Mesendoderm (in vitro differentiated cells): Measurements from ENCODE around the gene ATP6V1B1.

ENCODE experiments used
- DNase-seq: peaks from one replicate; pipeline ENCODE4 v3.0.0; 2013
- H2AK5ac ChIP-seq: 2 replicates; pipeline ENCODE4 v1.6.1; 2013; ENCODE audit warnings: low read length, inconsistent platforms
- H2BK120ac ChIP-seq: 2 replicates; pipeline ENCODE4 v1.6.1; 2013; ENCODE audit warnings: low read depth, mild to moderate bottlenecking, low read length, moderate library complexity, mixed read lengths
- H2BK15ac ChIP-seq: replicated peaks from 2 replicates; pipeline ENCODE4 v1.6.1; 2013; ENCODE audit warnings: low read depth, mild to moderate bottlenecking, moderate library complexity
- H2BK5ac ChIP-seq: 2 replicates; pipeline ENCODE4 v1.6.1; 2013; ENCODE audit warnings: low read length, inconsistent platforms
- H3K18ac ChIP-seq: 2 replicates; pipeline ENCODE4 v1.6.1; 2013; ENCODE audit warnings: mild to moderate bottlenecking, low read length, mixed read lengths
- H3K23ac ChIP-seq: one replicate; pipeline ENCODE4 v1.6.1; 2013; ENCODE audit warnings: low read length
- H3K27ac ChIP-seq: 2 replicates; pipeline ENCODE4 v1.5.1; 2013; ENCODE audit warnings: low read depth, mild to moderate bottlenecking, inconsistent platforms, low read length, moderate library complexity
- H3K27me3 ChIP-seq: 2 replicates; pipeline ENCODE4 v1.6.1; 2013; ENCODE audit warnings: low read length, control low read depth, mild to moderate bottlenecking, inconsistent platforms; ENCODE audit not compliant: insufficient read depth, poor library complexity
- H3K36me3 ChIP-seq: 2 replicates; pipeline ENCODE4 v1.6.1; 2013; ENCODE audit warnings: low read length, inconsistent platforms; ENCODE audit not compliant: control insufficient read depth, insufficient read depth
- H3K4ac ChIP-seq: one replicate; pipeline ENCODE4 v1.6.1; 2013; ENCODE audit warnings: low read depth, mild to moderate bottlenecking, low read length, moderate library complexity
- H3K4me1 ChIP-seq: 2 replicates; pipeline ENCODE4 v1.6.1; 2013; ENCODE audit warnings: low read depth, low read length, inconsistent platforms; ENCODE audit not compliant: control insufficient read depth
- H3K4me2 ChIP-seq: 2 replicates; pipeline ENCODE4 v1.6.1; 2013; ENCODE audit warnings: low read length
- H3K4me3 ChIP-seq: 2 replicates; pipeline ENCODE4 v1.5.1; 2013; ENCODE audit warnings: mild to moderate bottlenecking, low read length
- H3K56ac ChIP-seq: one replicate; pipeline ENCODE4 v1.6.1; 2013; ENCODE audit warnings: low read length
- H3K79me1 ChIP-seq: 2 replicates; pipeline ENCODE4 v1.6.1; 2013; ENCODE audit warnings: low read length, inconsistent platforms
- H3K79me2 ChIP-seq: 2 replicates; pipeline ENCODE4 v1.6.1; 2013; ENCODE audit warnings: mild to moderate bottlenecking, low read length; ENCODE audit not compliant: control insufficient read depth, insufficient read depth
- H3K9ac ChIP-seq: 2 replicates; pipeline ENCODE4 v1.6.1; 2013; ENCODE audit warnings: low read length, inconsistent platforms
- H4K5ac ChIP-seq: one replicate; pipeline ENCODE4 v1.6.1; 2013; ENCODE audit warnings: low read length
- H4K8ac ChIP-seq: one replicate; pipeline ENCODE4 v1.6.1; 2013; ENCODE audit warnings: low read depth, mild to moderate bottlenecking, control low read depth, low read length, moderate library complexity
- WGBS: extraction: QIAGEN DNeasy Blood & Tissue Kit; methylation state at CpG from one replicate; pipeline ENCODE4 v1.1.7; 2013; ENCODE audit warnings: low lambda C conversion rate, missing lambda C conversion rate; ENCODE audit not compliant: insufficient coverage; ENCODE audit errors: extremely low coverage; 5-methylcytosine and 5-hydroxymethylcytosine counted together

Gene ATP6V1B1

DNA sequence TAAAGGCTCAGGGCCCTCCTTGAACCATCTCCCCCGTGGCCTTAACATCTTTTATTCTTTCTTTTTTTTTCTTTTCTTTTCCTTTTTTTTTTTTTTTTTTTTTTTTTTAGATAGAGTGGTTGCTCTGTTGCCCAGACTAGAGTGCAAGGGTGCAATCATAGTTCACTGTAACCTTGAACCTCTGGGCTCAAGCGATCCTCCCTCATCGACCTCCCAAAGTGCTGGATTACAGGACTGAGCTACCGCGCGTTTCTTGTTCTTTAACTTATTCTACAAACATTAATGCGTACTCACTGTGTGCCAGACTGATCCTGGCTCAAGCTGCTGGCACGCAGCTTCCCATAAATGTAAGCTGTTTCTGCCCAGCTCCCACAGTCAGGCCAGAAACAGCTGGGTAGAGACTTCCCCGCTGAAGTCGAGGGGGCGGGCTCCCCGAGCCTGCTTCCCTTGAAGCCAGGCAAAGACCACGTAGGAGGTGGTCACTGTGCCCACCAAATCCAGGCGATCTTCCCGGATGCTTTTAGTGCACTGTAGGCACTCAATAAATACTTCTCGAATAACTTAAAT lies 29.2 kb upstream of the ATP6V1B1 start:
- Histone ChIP-seq H3K56ac (no peak overlapping the region), H3K79me1 (no peaks in the 10 kb centered on the region), H3K4ac (no peak overlapping the region), H3K18ac (no peak overlapping the region), H3K23ac (no peak overlapping the region), H3K4me1 (no peaks in the 10 kb centered on the region), H3K27me3 (peaks cover 66% of the 10 kb centered on the region), H2BK5ac (no peak overlapping the region), H4K8ac (no peak overlapping the region), H3K9ac (no peak overlapping the region), H3K4me2 (no peak overlapping the region), H4K5ac (no peak overlapping the region), H3K27ac (no peak overlapping the region), H3K36me3 (no peaks in the 10 kb centered on the region), H2BK120ac (no peak overlapping the region), H3K4me3 (no peak overlapping the region), H2BK15ac (no peak overlapping the region), H3K79me2 (no peaks in the 10 kb centered on the region), H2AK5ac (no peak overlapping the region)
- WGBS, result no CpG with 5 or more reads among the region's 16 CpGs
- DNase-seq, result no peak

DNA sequence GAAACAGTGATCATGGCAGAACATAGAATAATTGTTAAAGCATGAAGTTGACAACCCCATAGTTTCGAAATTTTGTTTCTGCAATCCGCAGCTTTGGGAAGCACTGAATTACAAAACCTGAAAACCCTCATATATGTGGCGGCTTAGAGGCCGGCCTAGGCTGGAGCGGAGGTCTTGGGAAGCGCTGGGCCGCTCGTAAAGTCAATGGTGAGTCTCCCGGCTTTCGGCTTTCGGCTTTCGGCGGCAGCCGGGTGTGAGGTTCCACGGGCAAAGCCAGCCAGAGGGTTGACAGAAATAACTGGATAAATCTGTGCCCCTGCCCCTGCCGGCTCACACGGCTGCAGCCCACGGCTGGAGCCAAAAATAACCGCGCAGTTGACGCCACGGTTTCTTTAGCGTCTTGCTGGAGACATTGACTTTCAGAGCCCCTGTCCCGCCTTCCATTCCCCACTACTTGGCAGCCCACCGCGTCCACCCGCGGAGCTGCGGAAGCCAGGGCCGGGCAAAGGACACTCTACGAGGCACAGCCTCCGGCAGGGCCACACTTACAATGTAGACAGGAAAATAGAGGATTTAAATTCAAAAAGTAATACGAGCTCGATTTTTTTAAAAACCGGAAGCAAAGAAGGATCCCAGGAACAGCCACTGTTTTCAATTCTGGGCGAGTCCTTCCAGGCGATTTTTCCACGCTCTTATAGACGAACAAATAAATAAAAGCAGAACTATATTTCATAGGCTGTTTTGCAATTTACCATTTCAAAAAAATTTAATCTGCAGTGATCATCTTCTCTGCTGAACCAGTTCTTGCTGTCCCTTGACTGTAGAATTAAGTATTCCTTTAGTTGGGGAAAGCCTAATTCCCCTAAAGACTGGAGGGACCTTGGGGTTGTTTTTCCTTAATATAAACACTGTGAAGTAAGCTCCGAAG lies 28.3 kb upstream of the ATP6V1B1 start:
- Histone ChIP-seq H4K8ac (no peak overlapping the region), H3K79me2 (no peaks in the 10 kb centered on the region), H3K23ac (no peak overlapping the region), H3K18ac (no peak overlapping the region), H3K4me1 (no peaks in the 10 kb centered on the region), H3K27ac (no peak overlapping the region), H2BK120ac (no peak overlapping the region), H2BK5ac (no peak overlapping the region), H3K4ac (no peak overlapping the region), H3K9ac (peak overlapping the region; percentile 36), H3K56ac (peak overlapping the region; percentile 25), H3K27me3 (peaks cover 62% of the 10 kb centered on the region), H2AK5ac (no peak overlapping the region), H3K4me2 (peak overlapping the region; percentile 54), H2BK15ac (no peak overlapping the region), H3K4me3 (no peak overlapping the region), H3K79me1 (no peaks in the 10 kb centered on the region), H4K5ac (no peak overlapping the region), H3K36me3 (no peaks in the 10 kb centered on the region)
- WGBS, result no CpG with 5 or more reads among the region's 40 CpGs
- DNase-seq, result peak; percentile 65

DNA sequence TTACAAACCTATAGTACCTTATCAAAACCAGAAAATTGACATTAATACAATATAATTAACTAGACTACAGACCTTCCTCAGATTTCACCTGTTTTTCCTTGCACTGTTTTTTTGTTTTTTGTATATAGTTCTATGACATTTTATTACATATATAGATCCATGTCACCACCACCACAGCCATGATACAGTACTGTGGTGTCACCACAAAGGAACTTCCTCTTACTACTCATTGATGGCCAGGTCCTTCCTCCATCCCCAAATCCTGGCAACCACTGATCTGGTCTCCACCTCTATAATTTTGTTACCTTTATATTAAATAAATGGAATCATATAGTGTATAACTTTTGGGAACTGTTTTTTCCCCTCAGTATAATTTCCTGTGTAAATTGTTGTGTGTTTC lies 19.4 kb upstream of the ATP6V1B1 start:
- no peak overlapping the region for H2AK5ac ChIP-seq
- no peaks in the 10 kb centered on the region for H3K79me1 ChIP-seq
- no peak overlapping the region for H3K18ac ChIP-seq
- H2BK5ac ChIP-seq, result no peak overlapping the region
- no peak overlapping the region for H4K5ac ChIP-seq
- no peak overlapping the region for H2BK120ac ChIP-seq
- no peaks in the 10 kb centered on the region for H3K4me1 ChIP-seq
- H3K36me3 ChIP-seq, result no peaks in the 10 kb centered on the region
- H3K27me3 ChIP-seq, result peaks cover under 1% of the 10 kb centered on the region
- H3K9ac ChIP-seq, result no peak overlapping the region
- H3K4me3 ChIP-seq, result no peak overlapping the region
- no peak overlapping the region for H3K4ac ChIP-seq
- H3K27ac ChIP-seq, result no peak overlapping the region
- no peak overlapping the region for H3K56ac ChIP-seq
- H4K8ac ChIP-seq, result no peak overlapping the region
- H2BK15ac ChIP-seq, result no peak overlapping the region
- no peak overlapping the region for H3K23ac ChIP-seq
- no peaks in the 10 kb centered on the region for H3K79me2 ChIP-seq
- DNase-seq, result no peak
- no peak overlapping the region for H3K4me2 ChIP-seq

DNA sequence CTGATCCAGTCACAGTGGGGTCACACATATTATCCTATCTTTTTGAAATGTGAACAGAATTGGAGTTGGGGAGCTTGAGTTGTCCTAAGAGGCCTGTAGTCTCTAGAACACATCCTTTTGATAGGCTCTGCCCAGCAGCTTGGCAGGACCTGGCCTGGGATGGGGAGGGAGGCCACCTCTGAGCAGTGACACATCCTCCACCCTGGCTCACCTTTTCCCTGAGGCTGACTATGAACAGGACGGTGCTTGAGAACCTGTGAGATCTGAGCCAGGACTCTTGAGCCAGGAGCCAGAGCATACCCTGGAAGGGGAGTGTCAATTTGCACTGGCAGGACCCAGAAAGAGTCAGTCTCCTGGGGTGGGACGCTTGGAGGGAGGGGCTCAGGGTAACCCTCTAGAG lies 17.7 kb upstream of the ATP6V1B1 start:
- no peak overlapping the region for H2BK120ac ChIP-seq
- H3K4ac ChIP-seq, result no peak overlapping the region
- no peaks in the 10 kb centered on the region for H3K36me3 ChIP-seq
- no peak overlapping the region for H3K23ac ChIP-seq
- no peak overlapping the region for H3K4me3 ChIP-seq
- H3K4me1 ChIP-seq, result no peaks in the 10 kb centered on the region
- no peak overlapping the region for H2BK5ac ChIP-seq
- H3K27ac ChIP-seq, result no peak overlapping the region
- no peak overlapping the region for H3K4me2 ChIP-seq
- WGBS, result no CpG with 5 or more reads among the region's 2 CpGs
- H3K27me3 ChIP-seq, result no peaks in the 10 kb centered on the region
- no peak overlapping the region for H3K18ac ChIP-seq
- no peak overlapping the region for H4K5ac ChIP-seq
- H3K79me1 ChIP-seq, result no peaks in the 10 kb centered on the region
- no peak for DNase-seq
- no peak overlapping the region for H3K56ac ChIP-seq
- no peak overlapping the region for H2AK5ac ChIP-seq
- H3K9ac ChIP-seq, result no peak overlapping the region
- H4K8ac ChIP-seq, result no peak overlapping the region
- no peaks in the 10 kb centered on the region for H3K79me2 ChIP-seq
- no peak overlapping the region for H2BK15ac ChIP-seq

DNA sequence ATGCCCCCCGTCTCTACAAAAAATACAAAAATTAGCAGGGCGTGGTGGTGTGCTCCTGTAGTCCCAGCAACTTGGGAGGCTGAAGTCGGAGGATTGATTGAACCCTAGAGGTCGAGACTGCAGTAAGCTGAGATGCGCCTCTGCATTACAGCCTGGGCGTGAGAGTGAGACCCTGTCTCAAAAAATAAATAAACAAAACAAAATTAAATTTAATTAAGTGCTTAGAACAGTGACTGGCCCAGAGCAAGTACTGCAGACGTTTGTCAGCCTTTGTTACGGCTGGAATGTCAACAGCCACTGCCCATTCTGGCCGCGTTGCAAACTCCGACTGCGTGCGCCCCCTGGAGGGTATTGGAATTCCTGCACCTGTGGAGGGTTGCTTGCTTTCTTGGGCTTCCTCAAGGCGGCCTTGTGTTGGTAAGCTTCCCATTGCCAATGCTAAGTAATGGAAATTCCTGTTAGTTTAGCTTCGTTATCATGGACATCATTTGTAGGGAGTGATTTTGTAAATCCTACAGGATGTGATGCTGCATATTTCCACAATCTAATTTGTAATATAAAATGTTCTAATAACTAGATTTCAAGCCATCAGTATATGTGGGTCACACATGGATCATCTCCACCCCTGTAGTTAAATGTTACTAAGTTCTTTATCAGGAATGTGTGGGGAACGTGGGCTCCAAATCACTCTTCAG lies 15.9 kb upstream of the ATP6V1B1 start:
- no peak overlapping the region for H2AK5ac ChIP-seq
- H3K79me1 ChIP-seq, result no peaks in the 10 kb centered on the region
- no CpG with 5 or more reads among the region's 16 CpGs for WGBS
- H2BK5ac ChIP-seq, result no peak overlapping the region
- no peak overlapping the region for H3K56ac ChIP-seq
- H3K4me2 ChIP-seq, result no peak overlapping the region
- no peaks in the 10 kb centered on the region for H3K27me3 ChIP-seq
- H3K4me3 ChIP-seq, result no peak overlapping the region
- H2BK15ac ChIP-seq, result no peak overlapping the region
- H3K27ac ChIP-seq, result no peak overlapping the region
- H3K9ac ChIP-seq, result no peak overlapping the region
- peak; percentile 90 for DNase-seq
- H2BK120ac ChIP-seq, result no peak overlapping the region
- H3K36me3 ChIP-seq, result no peaks in the 10 kb centered on the region
- no peaks in the 10 kb centered on the region for H3K4me1 ChIP-seq
- H4K8ac ChIP-seq, result no peak overlapping the region
- no peak overlapping the region for H3K4ac ChIP-seq
- H3K23ac ChIP-seq, result no peak overlapping the region
- H4K5ac ChIP-seq, result no peak overlapping the region
- H3K18ac ChIP-seq, result no peak overlapping the region
- H3K79me2 ChIP-seq, result no peaks in the 10 kb centered on the region
